K562 (cell line): Measurements from ENCODE around the gene ATP2A3. TPM values are rescaled to one million over a fixed set of nuclear protein-coding genes. Genes with fewer than 3 reads are reported as not detected.
"Not testable (repeated sequence)": the region's sequence is repeated elsewhere in the genome, so short reads cannot be mapped to it uniquely, and the experiment has no call there.

Experiments
- ATAC-seq: fragments of 200-7000 bp; cut with Tn5 transposase; 3 replicates; pipeline ENCODE4 v1.9.1; 2020; ENCODE audit warnings: moderate library complexity
- BruUV-seq: library from RNA; stranded (reverse); fragments of 400-500 nt; replicated peaks from 2 replicates; lab custom pipeline; 2021; lab: Mats Ljungman, UMichigan
- CTCF ChIA-PET: fragments of 300-600 bp; formaldehyde crosslinking; extraction: SDS; loops from one replicate; lab custom pipeline; 2021; ENCODE audit warnings: low intra/inter-chr PET ratio; lab: Yijun Ruan, JAX
- POLR2A ChIA-PET: fragments of 300-600, 350-650 bp; sonication (Branson Sonifier 250); formaldehyde crosslinking; extraction: SDS; loops from one replicate; lab custom pipeline; 2021; ENCODE audit warnings: antibody characterized with exemption, inconsistent platforms; lab: Yijun Ruan, JAX
- DNase-seq, 4 experiments: peaks; one replicate each; pipeline versions ENCODE4 v3.0.0 to v3.0.0-alpha.2; 2011 to 2018; ENCODE audit warnings: low spot score in 3 of 4, mixed read lengths in 3 of 4; ENCODE audit errors: extremely low read depth in 1 of 4
- FAIRE-seq: peaks from 2 replicates; lab custom pipeline; 2011; peaks lifted over from hg19 to GRCh38; lab: Jason Lieb, UNC
- H2AFZ ChIP-seq: 2 replicates; pipeline ENCODE4 v1.6.0; 2011; ENCODE audit warnings: low read depth, low read length, control low read depth, inconsistent platforms
- H3K27ac ChIP-seq: fragments of 200-600 bp; 3 replicates; pipeline ENCODE4 v1.8.0; 2011; ENCODE audit warnings: low read depth, mild to moderate bottlenecking, control low read depth, inconsistent platforms, low read length, moderate library complexity, mixed read lengths; ENCODE audit errors: extremely low read depth
- H3K27me3 ChIP-seq, 2 experiments: fragments of 300-600 bp in 1 of 2; 2 replicates in 1 of 2; 3 replicates in 1 of 2; pipeline versions ENCODE4 v1.6.0 to v1.8.0; 2011; ENCODE audit warnings: inconsistent platforms in 2 of 2, low read length in 2 of 2, mild to moderate bottlenecking in 1 of 2, mixed read lengths in 1 of 2, moderate library complexity in 1 of 2; ENCODE audit not compliant: control insufficient read depth in 2 of 2, insufficient read depth in 2 of 2
- H3K36me3 ChIP-seq: fragments of 300-600 bp; 3 replicates; pipeline ENCODE4 v1.8.0; 2011; ENCODE audit warnings: mild to moderate bottlenecking, low read length, inconsistent platforms; ENCODE audit not compliant: control insufficient read depth, insufficient read depth
- H3K4me1 ChIP-seq, 2 experiments: fragments of 200-600 bp in 1 of 2; replicated peaks in 1 of 2; 2 replicates in 1 of 2; 3 replicates in 1 of 2; pipeline versions ENCODE4 v1.5.1 to v1.8.0; 2011; ENCODE audit warnings: inconsistent platforms in 2 of 2, low read length in 2 of 2, mild to moderate bottlenecking in 1 of 2, mixed read lengths in 1 of 2, moderate library complexity in 1 of 2; ENCODE audit not compliant: control insufficient read depth in 2 of 2, insufficient read depth in 2 of 2
- H3K4me2 ChIP-seq: 2 replicates; pipeline ENCODE4 v1.6.1; 2011; ENCODE audit warnings: low read length, control low read depth, inconsistent platforms, mixed read lengths; ENCODE audit not compliant: insufficient read depth
- H3K4me3 ChIP-seq: fragments of 200-600 bp; sonication (generic), shearing (Covaris generic); 2 replicates; pipeline ENCODE4 v1.5.1; 2016; ENCODE audit warnings: control low read depth, inconsistent platforms
- H3K79me2 ChIP-seq: fragments of 200-600 bp; 3 replicates; pipeline ENCODE4 v1.8.0; 2011; ENCODE audit warnings: low read length, inconsistent platforms; ENCODE audit not compliant: control insufficient read depth, insufficient read depth
- H3K9ac ChIP-seq, 2 experiments: 2 replicates each; pipeline versions ENCODE4 v1.6.0 to v1.6.1; 2011; ENCODE audit warnings: low read depth in 2 of 2, low read length in 2 of 2, control low read depth in 1 of 2, inconsistent platforms in 1 of 2, mild to moderate bottlenecking in 1 of 2, mixed read lengths in 1 of 2; ENCODE audit not compliant: insufficient read depth in 1 of 2
- H3K9me1 ChIP-seq: one replicate; pipeline ENCODE4 v1.6.0; 2011; ENCODE audit warnings: inconsistent platforms, mild to moderate bottlenecking, low read length, moderate library complexity; ENCODE audit not compliant: control insufficient read depth, insufficient read depth
- H3K9me3 ChIP-seq: replicated peaks from 2 replicates; pipeline ENCODE4 v1.5.1; 2011; ENCODE audit warnings: low read depth, low read length, inconsistent platforms; ENCODE audit not compliant: control insufficient read depth, insufficient read depth
- H4K20me1 ChIP-seq: replicated peaks from 2 replicates; pipeline ENCODE4 v1.6.1; 2011; ENCODE audit warnings: low read length, inconsistent platforms, mixed read lengths; ENCODE audit not compliant: control insufficient read depth, insufficient read depth
- BCOR ChIP-seq: fragments of 450-650 bp; IDR thresholded peaks from 2 replicates; pipeline ENCODE4 v1.6.1; 2016
- RERE ChIP-seq: sonication (generic); formaldehyde crosslinking; IDR thresholded peaks from 2 replicates; pipeline ENCODE4 v1.8.0; 2023; ENCODE audit warnings: missing genetic modification reagents, mild to moderate bottlenecking, borderline replicate concordance
- ZNF512 ChIP-seq: IDR thresholded peaks from 2 replicates; pipeline ENCODE4 v1.6.1; 2016; ENCODE audit warnings: missing genetic modification characterization, missing compliant biosample characterization
- ZNF551 ChIP-seq: fragments of 250-450 bp; sonication (Bioruptor Pico); IDR thresholded peaks from 2 replicates; pipeline ENCODE4 v1.5.0; 2021; ENCODE audit warnings: mild to moderate bottlenecking, moderate library complexity
- WGBS: fragments of 100-300 bp; shearing (Covaris generic); methylation state at CpG from one replicate; pipeline ENCODE4 v1.1.6; 2016; ENCODE audit warnings: low coverage, mixed read lengths; ENCODE audit not compliant: insufficient coverage; ENCODE audit errors: missing lambda C conversion rate; 5-methylcytosine and 5-hydroxymethylcytosine counted together
- in situ Hi-C: fragments of 300-500 bp; cut with MboI; formaldehyde crosslinking; loops from 4 replicates; pipeline ENCODE4 v1.15.0; 2018; ENCODE audit warnings: inconsistent platforms, mixed read lengths
- intact Hi-C: fragments of 100-400 bp; cut with micrococcal nuclease; formaldehyde crosslinking; loops from 2 replicates; pipeline ENCODE4 v1.14.2; 2022
- polyA plus RNA-seq, 8 experiments: library from polyadenylated mRNA; depleted of rRNA in 4 of 8; stranded (reverse) in 5 of 8; unstranded in 3 of 8; fragments of >200 nt; fragmentation: Nextera tagmentation in 2 of 8; fragmentation: Illumina TruSeq in 1 of 8; extraction: Ambion mirVana in 2 of 8; extraction: Trizol in 1 of 8; gene quantifications; 2 replicates each; pipeline versions ENCODE4 v1.2.1 to v1.2.3, GENCODE V29; 2011 to 2014; ENCODE audit warnings: inconsistent platforms in 1 of 8, missing spikeins in 1 of 8
- total RNA-seq, 7 experiments: library from RNA; depleted of rRNA in 6 of 7; stranded (reverse); fragments of >200 nt in 6 of 7; fragmentation: Illumina TruSeq in 2 of 7; extraction: Trizol in 2 of 7; gene quantifications; 2 replicates each; pipeline versions ENCODE4 v1.2.1 to v1.2.3, GENCODE V29; 2011 to 2021; ENCODE audit warnings: low replicate concordance in 1 of 7

The ATP2A3 gene
- total and polyA plus RNA-seq, 9 of the 15 experiments (the other 6 are each of a cell fraction or from before 2014, with no cell fraction given): 0.65 to 103 (median 31.3) TPM

DNA sequence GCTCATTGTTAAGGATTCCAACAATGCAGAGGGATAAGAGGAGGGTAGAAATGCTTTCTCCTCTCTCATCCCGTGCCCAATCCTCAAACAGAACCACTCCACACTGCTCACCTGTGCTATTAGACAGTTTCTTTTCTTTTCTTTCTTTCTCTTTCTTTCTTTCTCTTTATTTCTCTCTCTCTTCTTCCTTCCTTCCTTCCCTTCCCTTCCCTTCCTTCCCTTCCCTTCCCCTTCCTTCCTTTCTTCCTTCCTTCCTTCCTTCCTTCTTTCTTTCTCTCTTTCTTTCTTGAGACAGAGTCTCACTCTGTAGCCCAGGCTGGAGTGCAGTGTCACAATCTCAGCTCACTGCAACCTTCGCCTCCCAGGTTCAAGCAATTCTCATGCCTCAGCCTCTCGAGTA, 27.5 kb upstream of the ATP2A3 start:
- BruUV-seq, in situ Hi-C loops, CTCF ChIA-PET: not testable (repeated sequence)
- peaks cover 0 to 13% of the 10 kb centered on the region in 2 experiments; a peak in 4 of 5 replicates for H3K4me1 ChIP-seq
- TF ChIP-seq ZNF512: peak; percentile 79
- 0 out of 2 replicates have a peak, but pooled peaks have one; percentile 7 for TF ChIP-seq BCOR
- TF ChIP-seq, all 486 proteins: peak for 2; not testable (repeated sequence) for 484
- H3K36me3 ChIP-seq, H3K27me3 ChIP-seq, H3K4me2 ChIP-seq, H3K4me3 ChIP-seq, FAIRE-seq, H3K9me1 ChIP-seq, DNase-seq, intact Hi-C loops, H3K27ac ChIP-seq, H3K9me3 ChIP-seq, H3K9ac ChIP-seq, H3K79me2 ChIP-seq, ATAC-seq, H2AFZ ChIP-seq, H4K20me1 ChIP-seq, POLR2A ChIA-PET: not testable (repeated sequence)
- WGBS: no CpG with 5 or more reads among the region's 3 CpGs

GRCh38 chr17:3990386-3991127, 26.3 kb upstream of the ATP2A3 start:
- Histone ChIP-seq H3K9me1 (no peaks in the 10 kb centered on the region), H4K20me1 (no peaks in the 10 kb centered on the region), H2AFZ (no peak overlapping the region), H3K27ac (no peak overlapping the region), H3K36me3 (no peaks in the 10 kb centered on the region), H3K9me3 (no peaks in the 10 kb centered on the region), H3K4me2 (no peak overlapping the region), H3K79me2 (no peaks in the 10 kb centered on the region), H3K27me3 (no peaks in the 10 kb centered on the region), H3K9ac (no peak overlapping the region), H3K4me3 (no peak overlapping the region), H3K4me1 (peaks cover 0 to 22% of the 10 kb centered on the region in 2 experiments; a peak in 4 of 5 replicates)
- no peak for FAIRE-seq
- no peak for DNase-seq
- WGBS: 78% methylated on average over 11 of the region's 12 CpGs
- no TSS peak for BruUV-seq
- ChIA-PET CTCF (no interaction called here), POLR2A (no interaction called here)
- in situ Hi-C loops (no loop called here), intact Hi-C loops (no loop called here)
- ATAC-seq: no peak
- TF ChIP-seq RERE (CRISPR knock-in tag): no peak
- peak; percentile 61 for TF ChIP-seq ZNF512
- TF ChIP-seq ZNF551 (CRISPR knock-in tag): no peak
